SU-DHL-6 (cell line): ENCODE data around the gene MED15.

Experiments
- H2AFZ ChIP-seq: fragments of 200-600 bp; sonication (generic); 2 replicates; pipeline ENCODE4 v1.6.1; 2014; ENCODE audit warnings: low read depth, mild to moderate bottlenecking, moderate library complexity, mixed read lengths, antibody characterized with exemption, low read length; ENCODE audit not compliant: severe bottlenecking
- H3F3A ChIP-seq: fragments of 200-600 bp; shearing (Covaris generic); 2 replicates; pipeline ENCODE4 v1.6.0; 2016; ENCODE audit warnings: antibody characterized with exemption, mild to moderate bottlenecking; ENCODE audit not compliant: insufficient read depth
- H3K27ac ChIP-seq: fragments of 200-600 bp; sonication (generic); 2 replicates; pipeline ENCODE4 v1.5.1; 2016; ENCODE audit warnings: low read depth, mild to moderate bottlenecking, low read length, moderate library complexity, mixed read lengths
- H3K27me3 ChIP-seq: fragments of 200-600 bp; sonication (generic), shearing (Covaris generic); 2 replicates; pipeline ENCODE4 v1.6.0; 2014; ENCODE audit warnings: mild to moderate bottlenecking, low read length
- H3K36me3 ChIP-seq: fragments of 200-600 bp; sonication (generic); 2 replicates; pipeline ENCODE4 v1.6.1; 2014; ENCODE audit warnings: mild to moderate bottlenecking, low read length, mixed read lengths
- H3K4me2 ChIP-seq: fragments of 300-600, 200-600 bp; shearing (Covaris generic), sonication (generic); 2 replicates; pipeline ENCODE4 v1.6.0; 2014; ENCODE audit warnings: low read length, low read depth, mild to moderate bottlenecking; ENCODE audit not compliant: poor library complexity, severe bottlenecking
- H3K4me3 ChIP-seq: fragments of 200-600 bp; sonication (generic); 2 replicates; pipeline ENCODE4 v1.5.1; 2014; ENCODE audit warnings: antibody characterized with exemption, low read length, mild to moderate bottlenecking, mixed read lengths; ENCODE audit not compliant: insufficient read depth, poor library complexity, severe bottlenecking
- H3K79me2 ChIP-seq: fragments of 200-600 bp; sonication (generic); 2 replicates; pipeline ENCODE4 v1.6.1; 2014; ENCODE audit warnings: mild to moderate bottlenecking, low read length, moderate library complexity; ENCODE audit not compliant: insufficient read depth
- H3K9ac ChIP-seq: fragments of 200-600 bp; sonication (generic); 2 replicates; pipeline ENCODE4 v1.7.0; 2014; ENCODE audit warnings: mild to moderate bottlenecking, low read length
- H3K9me2 ChIP-seq: fragments of 200-600 bp; sonication (generic); replicated peaks from 2 replicates; pipeline ENCODE4 v1.6.1; 2014; ENCODE audit warnings: low read length; ENCODE audit not compliant: insufficient read depth
- H3K9me3 ChIP-seq: fragments of 200-600 bp; sonication (generic); 2 replicates; pipeline ENCODE4 v1.6.1; 2014; ENCODE audit warnings: low read length, mixed read lengths; ENCODE audit not compliant: insufficient read depth
- H4K20me1 ChIP-seq: fragments of 200-600 bp; sonication (generic); 2 replicates; pipeline ENCODE4 v1.6.1; 2014; ENCODE audit warnings: low read depth, mild to moderate bottlenecking, antibody characterized with exemption, low read length, moderate library complexity, mixed read lengths
- CTCF ChIP-seq: fragments of 200-600 bp; sonication (generic); IDR thresholded peaks from one replicate; pipeline ENCODE4 v1.5.1; 2017; ENCODE audit warnings: antibody characterized with exemption, mild to moderate bottlenecking, low read length, moderate library complexity; ENCODE audit not compliant: insufficient read depth, poor library complexity, severe bottlenecking
- EZH2phosphoT487 ChIP-seq: fragments of 200-600 bp; sonication (generic), shearing (Covaris generic); conservative IDR thresholded peaks from 2 replicates; pipeline ENCODE4 v1.6.1; 2018; ENCODE audit warnings: mild to moderate bottlenecking, antibody characterized with exemption, low read length, moderate library complexity, mixed read lengths

Gene MED15

GRCh38 chr22:20584872-20585638 is 77.6 kb downstream of the MED15 start:
- TF ChIP-seq CTCF (no peak), EZH2phosphoT487 (no peak)
- no peaks in the 10 kb centered on the region for H4K20me1 ChIP-seq
- no peak overlapping the region for H3K27ac ChIP-seq
- no peak overlapping the region for H3K4me2 ChIP-seq
- no peaks in the 10 kb centered on the region for H3K9me3 ChIP-seq
- no peak overlapping the region for H3K9ac ChIP-seq
- no peak overlapping the region for H2AFZ ChIP-seq
- H3K36me3 ChIP-seq, result no peaks in the 10 kb centered on the region
- no peaks in the 10 kb centered on the region for H3K9me2 ChIP-seq
- no peaks in the 10 kb centered on the region for H3F3A ChIP-seq
- no peaks in the 10 kb centered on the region for H3K79me2 ChIP-seq
- no peaks in the 10 kb centered on the region for H3K27me3 ChIP-seq
- no peak overlapping the region for H3K4me3 ChIP-seq

- TF ChIP-seq EZH2phosphoT487 (no peak), CTCF (no peak)
- Histone ChIP-seq H2AFZ (no peak overlapping the region), H4K20me1 (no peaks in the 10 kb centered on the region), H3K9me3 (no peaks in the 10 kb centered on the region), H3K4me2 (no peak overlapping the region), H3K9me2 (no peaks in the 10 kb centered on the region), H3K4me3 (no peak overlapping the region), H3K79me2 (no peaks in the 10 kb centered on the region), H3K36me3 (no peaks in the 10 kb centered on the region), H3K27me3 (no peaks in the 10 kb centered on the region), H3K27ac (no peak overlapping the region), H3F3A (no peaks in the 10 kb centered on the region), H3K9ac (no peak overlapping the region)
These were observed 78.4 kb downstream of the MED15 start for GRCh38 chr22:20585639-20586402.

- no peaks in the 10 kb centered on the region for H3F3A ChIP-seq
- H3K9me2 ChIP-seq, result no peaks in the 10 kb centered on the region
- H3K9me3 ChIP-seq, result no peaks in the 10 kb centered on the region
- H3K27me3 ChIP-seq, result no peaks in the 10 kb centered on the region
- H3K36me3 ChIP-seq, result no peaks in the 10 kb centered on the region
- H3K4me3 ChIP-seq, result no peak overlapping the region
- H3K4me2 ChIP-seq, result no peak overlapping the region
- TF ChIP-seq EZH2phosphoT487, result no peak
- H4K20me1 ChIP-seq, result no peaks in the 10 kb centered on the region
- no peak overlapping the region for H2AFZ ChIP-seq
- H3K79me2 ChIP-seq, result no peaks in the 10 kb centered on the region
- no peak overlapping the region for H3K27ac ChIP-seq
- H3K9ac ChIP-seq, result no peak overlapping the region
These were observed 79.0 kb downstream of the MED15 start for GRCh38 chr22:20586403-20586745.
